Esophagus squamous epithelium (tissue), 5 donors: ENCODE results near the gene EPB41L2. TPM values are rescaled to one million over a fixed set of nuclear protein-coding genes. Genes with fewer than 3 reads are reported as not detected.

ENCODE experiments used
- DNase-seq: peaks from one replicate; lab custom pipeline; 2025; lab: John Stamatoyannopoulos, UW
- H3K27ac ChIP-seq, 4 donors: fragments of 200-600 bp; sonication (generic); one replicate each; pipeline ENCODE4 v1.5.1; 2016 to 2019; ENCODE audit warnings: mild to moderate bottlenecking in 1 of 4
- H3K27me3 ChIP-seq, 4 donors: fragments of 200-600 bp; sonication (generic); 1 replicate in 3 of 4; 2 replicates in 1 of 4; pipeline versions ENCODE4 v1.5.1 to v1.6.0; 2017 to 2021; ENCODE audit warnings: antibody characterized with exemption in 1 of 4
- H3K36me3 ChIP-seq, 3 donors: fragments of 200-600 bp; sonication (generic); one replicate each; pipeline ENCODE4 v1.5.1; 2016 to 2019
- H3K4me1 ChIP-seq, 3 donors: fragments of 200-600 bp; sonication (generic); one replicate each; pipeline ENCODE4 v1.5.1; 2017 to 2019
- H3K4me3 ChIP-seq, 4 donors: fragments of 200-600 bp; sonication (generic); 1 replicate in 3 of 4; 2 replicates in 1 of 4; pipeline ENCODE4 v1.5.1; 2016 to 2019; ENCODE audit warnings: mild to moderate bottlenecking in 2 of 4, moderate library complexity in 1 of 4
- H3K9me3 ChIP-seq, 3 donors: fragments of 200-600 bp; sonication (generic); one replicate each; pipeline ENCODE4 v1.5.1; 2016 to 2019
- CTCF ChIP-seq, 6 experiments: fragments of 450-650 bp in 4 of 6; fragments of 200-600 bp in 2 of 6; sonication (generic) in 2 of 6; IDR thresholded peaks; one replicate each; pipeline ENCODE4 v1.5.1; 2016 to 2019; ENCODE audit warnings: antibody characterized with exemption in 6 of 6, mild to moderate bottlenecking in 4 of 6, moderate library complexity in 4 of 6
- POLR2A ChIP-seq, 4 donors: fragments of 450-650 bp; IDR thresholded peaks; one replicate each; pipeline ENCODE4 v1.6.1; 2017; ENCODE audit warnings: antibody characterized with exemption in 4 of 4, mild to moderate bottlenecking in 4 of 4, moderate library complexity in 3 of 4
- WGBS, 2 donors: methylation state at CpG; one replicate each; pipeline ENCODE4 v1.1.5; 2018; 5-methylcytosine and 5-hydroxymethylcytosine counted together
- intact Hi-C: fragments of 100-400 bp; cut with DNase I; formaldehyde crosslinking; loops from one replicate; pipeline ENCODE4 v1.15.0; 2022
- total RNA-seq, 4 donors: library from RNA; depleted of rRNA; stranded (reverse); fragments of >200 nt; gene quantifications; one replicate each; pipeline ENCODE4 v1.1.0, GENCODE V29; 2016
- donor health status: DM: yes; HTN: yes; CAD: no.

Gene EPB41L2
- total RNA-seq, 4 donors from 2014 or later = 6.2 to 58.0 (median 14.9) TPM

- intact Hi-C loops = no loop called here
- Histone ChIP-seq H3K9me3 (no peaks in the 10 kb centered on the region), H3K4me3 (no peak overlapping the region), H3K4me1 (peaks cover 5 to 6% (median 5%) of the 10 kb centered on the region in 3 donors), H3K27ac (no peak overlapping the region), H3K36me3 (no peaks in the 10 kb centered on the region), H3K27me3 (no peaks in the 10 kb centered on the region)
- no peak for TF ChIP-seq POLR2A (IDR thresholded peaks at IDR 0.05)
- TF ChIP-seq CTCF (IDR thresholded peaks at IDR 0.05) = no peak
- WGBS, 2 donors = 94% methylated on average over 7 of the region's 7 CpGs
- DNase-seq = no peak
Measured at GRCh38 chr6:131068165-131068564, 5.1 kb upstream of the EPB41L2 start.

DNA sequence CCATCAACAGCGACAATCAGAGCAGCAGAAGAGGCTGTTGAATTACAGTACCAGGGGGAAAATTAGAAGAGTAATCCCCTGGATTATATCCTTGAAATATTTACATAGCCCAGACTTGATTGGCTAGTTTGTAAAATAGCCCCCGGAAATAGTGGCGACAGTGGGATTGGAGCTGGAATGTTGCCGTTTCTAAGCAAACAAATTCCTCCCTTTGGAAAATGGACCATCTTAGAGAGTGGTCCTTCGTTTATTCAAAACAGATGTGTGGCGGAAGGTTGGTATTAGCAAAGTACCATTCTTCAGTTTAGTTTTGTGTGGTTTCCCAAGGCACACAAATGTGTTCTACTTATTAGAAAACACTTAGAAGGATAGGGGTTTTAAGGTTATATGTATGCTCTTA is 4.5 kb upstream of the EPB41L2 start:
- 81 to 89% methylated on average over 6 of the region's 6 CpGs for WGBS, 2 donors
- no peak for TF ChIP-seq POLR2A (IDR thresholded peaks at IDR 0.05)
- TF ChIP-seq CTCF (IDR thresholded peaks at IDR 0.05) = no peak
- H3K27ac ChIP-seq = no peak overlapping the region
- DNase-seq = no peak
- H3K4me3 ChIP-seq = no peak overlapping the region
- H3K4me1 ChIP-seq = peaks cover 5 to 10% (median 5%) of the 10 kb centered on the region in 3 donors
- H3K9me3 ChIP-seq = no peaks in the 10 kb centered on the region
- H3K27me3 ChIP-seq = no peaks in the 10 kb centered on the region
- H3K36me3 ChIP-seq = no peaks in the 10 kb centered on the region
- intact Hi-C loops = no loop called here

GRCh38 chr6:131065824-131066171 is 2.8 kb upstream of the EPB41L2 start:
- no peak overlapping the region for H3K4me3 ChIP-seq
- H3K36me3 ChIP-seq = no peaks in the 10 kb centered on the region
- no peaks in the 10 kb centered on the region for H3K27me3 ChIP-seq
- H3K9me3 ChIP-seq = no peaks in the 10 kb centered on the region
- DNase-seq = no peak
- intact Hi-C loops = no loop called here
- peaks cover 5 to 27% (median 5%) of the 10 kb centered on the region in 3 donors for H3K4me1 ChIP-seq
- TF ChIP-seq CTCF (IDR thresholded peaks at IDR 0.05) (no peak), POLR2A (IDR thresholded peaks at IDR 0.05) (no peak)
- no peak overlapping the region for H3K27ac ChIP-seq

- H3K27ac ChIP-seq = no peak overlapping the region
- TF ChIP-seq POLR2A (IDR thresholded peaks at IDR 0.05) (no peak), CTCF (IDR thresholded peaks at IDR 0.05) (no peak)
- H3K9me3 ChIP-seq = no peaks in the 10 kb centered on the region
- WGBS, 2 donors = 69 to 93% methylated on average over 4 of the region's 4 CpGs
- H3K27me3 ChIP-seq = no peaks in the 10 kb centered on the region
- DNase-seq = no peak
- intact Hi-C loops = no loop called here
- H3K4me1 ChIP-seq = peaks cover 5 to 33% (median 5%) of the 10 kb centered on the region in 3 donors
- no peaks in the 10 kb centered on the region for H3K36me3 ChIP-seq
- H3K4me3 ChIP-seq = no peak overlapping the region
Measured at GRCh38 chr6:131065112-131065823, 2.2 kb upstream of the EPB41L2 start.

GRCh38 chr6:131063764-131064272 is 773 bp upstream of the EPB41L2 start:
- H3K36me3 ChIP-seq = no peaks in the 10 kb centered on the region
- no peaks in the 10 kb centered on the region for H3K9me3 ChIP-seq
- peak overlapping the region; percentile 81 to 98 (median 90) for H3K4me3 ChIP-seq
- H3K27me3 ChIP-seq = no peaks in the 10 kb centered on the region
- TF ChIP-seq CTCF (IDR thresholded peaks at IDR 0.05) (no peak), POLR2A (IDR thresholded peaks at IDR 0.05) (no peak)
- peaks cover 5 to 34% (median 5%) of the 10 kb centered on the region in 3 donors for H3K4me1 ChIP-seq
- WGBS, 2 donors = 21 to 27% methylated on average over 8 of the region's 8 CpGs
- H3K27ac ChIP-seq = peak overlapping the region; percentile 73 to 89 (median 81)
- no peak for DNase-seq
- intact Hi-C loops = no loop called here
